H9 (cell line): ENCODE data around the gene OR6V1. TPM values are rescaled to one million over a fixed set of nuclear protein-coding genes. Genes with fewer than 3 reads are reported as not detected.

Experiments
- DNase-seq: peaks from one replicate; pipeline ENCODE4 v3.0.0-alpha.2; 2017
- H2AFZ ChIP-seq: one replicate; pipeline ENCODE4 v1.6.1; 2013; ENCODE audit warnings: mild to moderate bottlenecking, low read length, control low read depth, moderate library complexity
- H2AK5ac ChIP-seq: 2 replicates; pipeline ENCODE4 v1.6.1; 2013; ENCODE audit warnings: low read length, control low read depth, mixed read lengths; ENCODE audit not compliant: insufficient read length
- H2BK120ac ChIP-seq: one replicate; pipeline ENCODE4 v1.6.1; 2013; ENCODE audit warnings: low read depth, mild to moderate bottlenecking, low read length, control low read depth, inconsistent platforms; ENCODE audit not compliant: poor library complexity, severe bottlenecking
- H2BK12ac ChIP-seq: 2 replicates; pipeline ENCODE4 v1.6.1; 2013; ENCODE audit warnings: low read length, control low read depth, mixed read lengths, low read depth; ENCODE audit not compliant: insufficient read length
- H2BK15ac ChIP-seq: 2 replicates; pipeline ENCODE4 v1.6.1; 2013; ENCODE audit warnings: low read depth, low read length, control low read depth
- H2BK20ac ChIP-seq: one replicate; pipeline ENCODE4 v1.6.1; 2013; ENCODE audit warnings: low read depth, mild to moderate bottlenecking, low read length, control low read depth, inconsistent platforms; ENCODE audit not compliant: poor library complexity, severe bottlenecking
- H2BK5ac ChIP-seq: 2 replicates; pipeline ENCODE4 v1.6.1; 2013; ENCODE audit warnings: low read length, control low read depth, mixed read lengths; ENCODE audit not compliant: insufficient read length
- H3K14ac ChIP-seq: 2 replicates; pipeline ENCODE4 v1.6.1; 2013; ENCODE audit warnings: low read length, control low read depth; ENCODE audit not compliant: insufficient read depth
- H3K18ac ChIP-seq: 2 replicates; pipeline ENCODE4 v1.6.1; 2013; ENCODE audit warnings: low read depth, mild to moderate bottlenecking, mixed read lengths, low read length, control low read depth; ENCODE audit not compliant: insufficient read length
- H3K23ac ChIP-seq: 2 replicates; pipeline ENCODE4 v1.6.1; 2013; ENCODE audit warnings: low read length, control low read depth, mixed read lengths, low read depth; ENCODE audit not compliant: insufficient read length
- H3K23me2 ChIP-seq: 2 replicates; pipeline ENCODE4 v1.6.1; 2013; ENCODE audit warnings: low read depth, mild to moderate bottlenecking, mixed read lengths, low read length, control low read depth; ENCODE audit not compliant: insufficient read length, poor library complexity, severe bottlenecking
- H3K27ac ChIP-seq: 2 replicates; pipeline ENCODE4 v1.5.1; 2013; ENCODE audit warnings: low read length, control low read depth, mixed read lengths, low read depth; ENCODE audit not compliant: insufficient read length
- H3K27me3 ChIP-seq: 2 replicates; pipeline ENCODE4 v1.6.1; 2013; ENCODE audit warnings: low read length, control low read depth, inconsistent platforms; ENCODE audit not compliant: insufficient read depth
- H3K4ac ChIP-seq: 2 replicates; pipeline ENCODE4 v1.6.1; 2013; ENCODE audit warnings: low read depth, mild to moderate bottlenecking, control low read depth, inconsistent platforms, low read length, moderate library complexity
- H3K4me1 ChIP-seq: 2 replicates; pipeline ENCODE4 v1.6.1; 2013; ENCODE audit warnings: low read length, control low read depth, inconsistent platforms; ENCODE audit not compliant: insufficient read depth
- H3K4me2 ChIP-seq: 2 replicates; pipeline ENCODE4 v1.6.1; 2013; ENCODE audit warnings: low read length, control low read depth, mixed read lengths; ENCODE audit not compliant: insufficient read length, insufficient read depth
- H3K56ac ChIP-seq: 2 replicates; pipeline ENCODE4 v1.6.1; 2013; ENCODE audit warnings: low read depth, mild to moderate bottlenecking, mixed read lengths, low read length, control low read depth; ENCODE audit not compliant: insufficient read length
- H3K79me1 ChIP-seq: 2 replicates; pipeline ENCODE4 v1.6.1; 2013; ENCODE audit warnings: low read depth, mild to moderate bottlenecking, moderate library complexity, low read length, control low read depth, inconsistent platforms; ENCODE audit not compliant: insufficient read depth, poor library complexity, severe bottlenecking
- H3K79me2 ChIP-seq: 2 replicates; pipeline ENCODE4 v1.6.1; 2013; ENCODE audit warnings: low read length, control low read depth, inconsistent platforms; ENCODE audit not compliant: insufficient read depth
- H3K9ac ChIP-seq: 2 replicates; pipeline ENCODE4 v1.6.1; 2013; ENCODE audit warnings: low read length, control low read depth, mixed read lengths; ENCODE audit not compliant: insufficient read length; ENCODE audit errors: extremely low read depth
- H3K9me3 ChIP-seq: one replicate; pipeline ENCODE4 v1.6.1; 2013; ENCODE audit warnings: low read depth, low read length, inconsistent platforms; ENCODE audit not compliant: control insufficient read depth
- H3T11ph ChIP-seq: one replicate; pipeline ENCODE4 v1.6.1; 2013; ENCODE audit warnings: mild to moderate bottlenecking, low read length, control low read depth, inconsistent platforms
- H4K20me1 ChIP-seq: one replicate; pipeline ENCODE4 v1.6.1; 2013; ENCODE audit not compliant: control insufficient read depth, insufficient read length, insufficient read depth
- H4K5ac ChIP-seq: 2 replicates; pipeline ENCODE4 v1.6.1; 2013; ENCODE audit warnings: low read depth, mild to moderate bottlenecking, mixed read lengths, low read length, control low read depth; ENCODE audit not compliant: insufficient read length
- H4K8ac ChIP-seq: replicated peaks from 2 replicates; pipeline ENCODE4 v1.6.1; 2013; ENCODE audit warnings: low read length, control low read depth, mixed read lengths, low read depth; ENCODE audit not compliant: insufficient read length
- H4K91ac ChIP-seq: 2 replicates; pipeline ENCODE4 v1.6.1; 2013; ENCODE audit warnings: low read depth, mild to moderate bottlenecking, moderate library complexity, mixed read lengths, low read length, control low read depth; ENCODE audit not compliant: insufficient read length
- H3K27ac Mint-ChIP-seq, 3 experiments: 2 replicates in 2 of 3; 3 replicates in 1 of 3; pipeline ENCODE4 v1.8.0; 2020 to 2021; ENCODE audit warnings: mixed read lengths in 3 of 3, mild to moderate bottlenecking in 1 of 3, moderate library complexity in 1 of 3
- H3K27me3 Mint-ChIP-seq: 2 replicates; pipeline ENCODE4 v1.8.0; 2021; ENCODE audit warnings: low read depth, mild to moderate bottlenecking, moderate library complexity, mixed read lengths
- H3K36me3 Mint-ChIP-seq, 3 experiments: 2 replicates in 2 of 3; 3 replicates in 1 of 3; pipeline ENCODE4 v1.8.0; 2020 to 2021; ENCODE audit warnings: low read depth in 3 of 3, mixed read lengths in 3 of 3; ENCODE audit not compliant: insufficient read depth in 1 of 3
- H3K4me1 Mint-ChIP-seq, 2 experiments: 2 replicates each; pipeline ENCODE4 v1.8.0; 2020; ENCODE audit warnings: mixed read lengths in 2 of 2
- H3K4me3 Mint-ChIP-seq, 2 experiments: 2 replicates in 1 of 2; 3 replicates in 1 of 2; pipeline ENCODE4 v1.8.0; 2020 to 2021; ENCODE audit warnings: mild to moderate bottlenecking in 2 of 2, mixed read lengths in 2 of 2, moderate library complexity in 1 of 2
- H3K9me3 Mint-ChIP-seq, 2 experiments: 2 replicates in 1 of 2; 3 replicates in 1 of 2; pipeline ENCODE4 v1.8.0; 2020; ENCODE audit warnings: mild to moderate bottlenecking in 2 of 2, mixed read lengths in 2 of 2, moderate library complexity in 1 of 2
- CTCF ChIP-seq: fragments of 200-600 bp; sonication (generic); conservative IDR thresholded peaks from 3 replicates; pipeline ENCODE4 v1.8.0; 2021; ENCODE audit warnings: antibody characterized with exemption, mild to moderate bottlenecking
- WGBS: extraction: QIAGEN DNeasy Blood & Tissue Kit; methylation state at CpG from one replicate; pipeline ENCODE4 v1.1.7; 2013; ENCODE audit warnings: missing lambda C conversion rate, low lambda C conversion rate, mixed read lengths; ENCODE audit not compliant: insufficient read length; ENCODE audit errors: extremely low coverage; 5-methylcytosine and 5-hydroxymethylcytosine counted together
- total RNA-seq: library from RNA; stranded (reverse); gene quantifications from 2 replicates; pipeline ENCODE4 v1.2.1, GENCODE V29; 2021

The OR6V1 gene
- total RNA-seq, 1 experiment from 2014 or later, result not detected

GRCh38 chr7:143041346-143041745, 10.8 kb upstream of the OR6V1 start:
- Histone ChIP-seq H3K27ac (no peak overlapping the region), H3K9me3 (no peaks in the 10 kb centered on the region), H2BK20ac (no peak overlapping the region), H3K27me3 (no peaks in the 10 kb centered on the region; the same call in 1 of the 2 replicates), H3K4ac (no peak overlapping the region), H3K14ac (no peak overlapping the region), H2BK15ac (no peak overlapping the region), H3K23ac (no peak overlapping the region), H3K79me1 (no peaks in the 10 kb centered on the region), H3K23me2 (no peaks in the 10 kb centered on the region), H2BK120ac (no peak overlapping the region), H3K56ac (no peak overlapping the region), H4K5ac (no peak overlapping the region), H3K18ac (no peak overlapping the region), H4K8ac (no peak overlapping the region), H3K79me2 (no peaks in the 10 kb centered on the region), H4K20me1 (no peaks in the 10 kb centered on the region), H3K4me1 (no peaks in the 10 kb centered on the region), H2AK5ac (no peak overlapping the region), H3K9ac (no peak overlapping the region), H2BK5ac (no peak overlapping the region), H3T11ph (no peak overlapping the region), H3K4me2 (no peak overlapping the region), H4K91ac (no peak overlapping the region), H2BK12ac (no peak overlapping the region), H2AFZ (no peak overlapping the region)
- Mint-ChIP-seq H3K4me1 (peaks cover 6 to 10% of the 10 kb centered on the region in 2 experiments), H3K9me3 (no peaks in the 10 kb centered on the region), H3K36me3 (no peaks in the 10 kb centered on the region), H3K4me3 (no peak overlapping the region), H3K27ac (no peak overlapping the region), H3K27me3 (no peaks in the 10 kb centered on the region; the same call in none of the 2 replicates)
- TF ChIP-seq CTCF, result no peak
- no peak for DNase-seq
- WGBS, result no CpG with 5 or more reads among the region's 6 CpGs
